ENCODE results near the gene CWF19L2. TPM values are rescaled to one million over a fixed set of nuclear protein-coding genes. Genes with fewer than 3 reads are reported as not detected.

The CWF19L2 gene
- total RNA-seq, 1 experiment from 2014 or later: 18.4 TPM

GRCh38 chr11:107397357-107397756 lies 60.3 kb downstream of the CWF19L2 start:
- H3K27ac Mint-ChIP-seq: peak overlapping the region; percentile 95 to 99 (median 99)
- H3K9me3 Mint-ChIP-seq: peaks cover 10 to 13% of the 10 kb centered on the region in 2 experiments; a peak in 3 of 5 replicates
- Histone ChIP-seq H3K14ac (ENCODE audit: insufficient read depth, low read length) (peak overlapping the region; percentile 2), H3K18ac (ENCODE audit: insufficient read length, low read depth, low read length) (peak overlapping the region; percentile 21), H3K27me3 (ENCODE audit: insufficient read depth, low read length) (no peaks in the 10 kb centered on the region), H2BK15ac (ENCODE audit: low read depth, low read length) (no peak overlapping the region), H2BK20ac (ENCODE audit: low read depth, low read length, poor library complexity, severe bottlenecking) (no peak overlapping the region), H2BK5ac (ENCODE audit: insufficient read length, low read length) (no peak overlapping the region), H3K79me2 (ENCODE audit: insufficient read depth, low read length) (no peaks in the 10 kb centered on the region), H2AK5ac (ENCODE audit: insufficient read length, low read length) (no peak overlapping the region), H3K4me2 (ENCODE audit: insufficient read depth, insufficient read length, low read length) (no peak overlapping the region), H3K9me3 (ENCODE audit: control insufficient read depth, low read depth, low read length) (no peaks in the 10 kb centered on the region), H2BK12ac (ENCODE audit: insufficient read length, low read depth, low read length) (no peak overlapping the region), H3K23ac (ENCODE audit: insufficient read length, low read depth, low read length) (no peak overlapping the region), H4K91ac (ENCODE audit: insufficient read length, low read depth, low read length) (no peak overlapping the region), H2AFZ (ENCODE audit: low read length) (no peak overlapping the region), H3T11ph (ENCODE audit: low read length) (no peak overlapping the region), H4K5ac (ENCODE audit: insufficient read length, low read depth, low read length) (no peak overlapping the region), H4K20me1 (ENCODE audit: control insufficient read depth, insufficient read depth, insufficient read length) (no peaks in the 10 kb centered on the region), H2BK120ac (ENCODE audit: low read depth, low read length, poor library complexity, severe bottlenecking) (no peak overlapping the region), H3K79me1 (ENCODE audit: insufficient read depth, low read depth, low read length, poor library complexity, severe bottlenecking) (no peaks in the 10 kb centered on the region), H3K4me1 (ENCODE audit: insufficient read depth, low read length) (no peaks in the 10 kb centered on the region; the same call in 1 of the 2 replicates), H3K27ac (ENCODE audit: insufficient read length, low read depth, low read length) (no peak overlapping the region), H3K56ac (ENCODE audit: insufficient read length, low read depth, low read length) (no peak overlapping the region), H3K9ac (ENCODE audit: extremely low read depth, insufficient read length, low read length) (no peak overlapping the region), H3K4ac (ENCODE audit: low read depth, low read length) (no peak overlapping the region), H3K23me2 (ENCODE audit: insufficient read length, low read depth, low read length, poor library complexity, severe bottlenecking) (no peaks in the 10 kb centered on the region), H4K8ac (replicated peaks; ENCODE audit: insufficient read length, low read depth, low read length) (no peak overlapping the region)
- TF ChIP-seq CTCF (conservative IDR thresholded peaks at IDR 0.05): 0 out of 3 replicates have a peak, but pooled peaks have one; percentile 16
- peak; percentile 71 for DNase-seq
- no peak overlapping the region for H3K4me3 Mint-ChIP-seq
- H3K36me3 Mint-ChIP-seq (ENCODE audit: insufficient read depth in 1 of 3, low read depth in 3 of 3): peaks cover 28 to 51% (median 37%) of the 10 kb centered on the region in 3 experiments
- peaks cover 2% of the 10 kb centered on the region; the same call in 1 of the 2 replicates for H3K27me3 Mint-ChIP-seq (ENCODE audit: low read depth)
- WGBS (ENCODE audit: extremely low coverage, insufficient read length, low lambda C conversion rate): no CpG with 5 or more reads among the region's 4 CpGs
- H3K4me1 Mint-ChIP-seq: peaks cover 19 to 21% of the 10 kb centered on the region in 2 experiments

Data from H9 (cell line).